HG03378 (cell line): Measurements from ENCODE around the gene JAG2.

Experiments
- ATAC-seq: cut with Tn5 transposase; IDR thresholded peaks from one replicate; pipeline ENCODE4 v1.9.1; 2021; ENCODE audit warnings: mild to moderate bottlenecking, moderate library complexity; ENCODE audit not compliant: unreplicated experiment

Gene JAG2

GRCh38 chr14:105095236-105095805 lies 73.3 kb downstream of the JAG2 start:
- ATAC-seq = no peak

GRCh38 chr14:105094193-105094907 lies 74.2 kb downstream of the JAG2 start:
- no peak for ATAC-seq

GRCh38 chr14:105093431-105094192 lies 75.0 kb downstream of the JAG2 start:
- no peak for ATAC-seq

- no peak for ATAC-seq
These were observed 75.5 kb downstream of the JAG2 start for GRCh38 chr14:105093038-105093430.

- ATAC-seq = no peak
These were observed 76.2 kb downstream of the JAG2 start for GRCh38 chr14:105092171-105093037.

- no peak for ATAC-seq
These were observed 76.9 kb downstream of the JAG2 start for GRCh38 chr14:105091517-105092170.

- no peak for ATAC-seq
These were observed 77.5 kb downstream of the JAG2 start for GRCh38 chr14:105091054-105091516.
